ENCODE measurements around the gene CBLC. TPM values are rescaled to one million over a fixed set of nuclear protein-coding genes. Genes with fewer than 3 reads are reported as not detected.
"Not testable (repeated sequence)": the region's sequence is repeated elsewhere in the genome, so short reads cannot be mapped to it uniquely, and the experiment has no call there.

Gene CBLC
- total RNA-seq, 1 experiment from 2014 or later: 53.6 TPM

DNA sequence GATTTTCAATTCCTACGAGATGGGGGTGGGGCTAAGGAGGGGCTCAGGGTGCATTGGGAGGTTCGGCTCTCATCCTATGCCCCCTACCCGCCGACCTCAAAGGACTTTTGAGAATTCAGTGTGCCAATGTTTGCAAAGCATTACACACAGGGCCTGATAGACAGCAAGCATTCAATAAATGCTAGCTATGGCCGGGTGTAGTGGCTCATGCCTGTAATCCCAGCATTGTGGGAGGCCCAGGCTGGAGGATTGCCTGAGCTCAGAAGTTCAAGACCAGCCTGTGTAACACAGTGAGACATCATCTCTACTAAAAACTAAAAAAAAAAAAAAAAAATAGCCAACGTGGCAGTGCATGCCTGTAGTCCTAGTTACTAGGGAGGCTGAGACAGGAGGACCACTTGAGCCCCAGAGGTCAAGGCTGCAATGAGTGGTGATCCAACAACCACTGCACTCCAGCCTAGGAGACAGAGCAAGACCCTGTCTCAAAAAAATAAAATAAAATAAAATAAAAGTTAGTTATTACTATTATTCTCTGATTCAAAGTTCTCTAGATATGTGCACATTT lies 1.9 kb upstream of the CBLC start:
- no peaks in the 10 kb centered on the region for H3K27me3 ChIP-seq (ENCODE audit: insufficient read depth, low read depth)
- BruUV-seq (replicated peaks): TSS peak; percentile 73
- H3K27ac ChIP-seq: peak overlapping the region; percentile 97
- peak overlapping the region; percentile 90 for H3K4me2 ChIP-seq
- H3K36me3 ChIP-seq (ENCODE audit: low read depth): peaks cover 13% of the 10 kb centered on the region; the same call in 1 of the 2 replicates
- ChIA-PET CTCF (interaction anchor here (0.6 to 1.2 kb wide), 4 partner anchors 23 to 403 kb away, joined by 4 to 17 read pairs (median 12); no protein-coding TSS in a partner anchor), POLR2A (ENCODE audit: unreplicated experiment) (interaction anchor here (0.6 to 0.7 kb wide), 3 partner anchors 10 to 331 kb away, joined by 14 to 15 read pairs (median 14); no protein-coding TSS in a partner anchor)
- intact Hi-C loops (cut with micrococcal nuclease; ENCODE audit: unreplicated experiment): loop anchor here (1.0 to 10.0 kb wide), 2 partner anchors 69 to 179 kb away; partner anchors contain the start of gene CLPTM1
- H4K20me1 ChIP-seq (ENCODE audit: insufficient read depth): peaks cover 8% of the 10 kb centered on the region
- TF ChIP-seq, protein P1, sequence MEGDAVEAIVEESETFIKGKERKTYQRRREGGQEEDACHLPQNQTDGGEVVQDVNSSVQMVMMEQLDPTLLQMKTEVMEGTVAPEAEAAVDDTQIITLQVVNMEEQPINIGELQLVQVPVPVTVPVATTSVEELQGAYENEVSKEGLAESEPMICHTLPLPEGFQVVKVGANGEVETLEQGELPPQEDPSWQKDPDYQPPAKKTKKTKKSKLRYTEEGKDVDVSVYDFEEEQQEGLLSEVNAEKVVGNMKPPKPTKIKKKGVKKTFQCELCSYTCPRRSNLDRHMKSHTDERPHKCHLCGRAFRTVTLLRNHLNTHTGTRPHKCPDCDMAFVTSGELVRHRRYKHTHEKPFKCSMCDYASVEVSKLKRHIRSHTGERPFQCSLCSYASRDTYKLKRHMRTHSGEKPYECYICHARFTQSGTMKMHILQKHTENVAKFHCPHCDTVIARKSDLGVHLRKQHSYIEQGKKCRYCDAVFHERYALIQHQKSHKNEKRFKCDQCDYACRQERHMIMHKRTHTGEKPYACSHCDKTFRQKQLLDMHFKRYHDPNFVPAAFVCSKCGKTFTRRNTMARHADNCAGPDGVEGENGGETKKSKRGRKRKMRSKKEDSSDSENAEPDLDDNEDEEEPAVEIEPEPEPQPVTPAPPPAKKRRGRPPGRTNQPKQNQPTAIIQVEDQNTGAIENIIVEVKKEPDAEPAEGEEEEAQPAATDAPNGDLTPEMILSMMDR (conservative IDR thresholded peaks at IDR 0.05): no peak
- TF ChIP-seq EZH2 (IDR thresholded peaks at IDR 0.05; ENCODE audit: low read depth): no peak
- H3K79me2 ChIP-seq (ENCODE audit: low read depth): peaks cover 31% of the 10 kb centered on the region
- no peaks in the 10 kb centered on the region for H3K9me3 ChIP-seq (ENCODE audit: insufficient read depth, low read depth)
- no peak for DNase-seq
- H3K4me3 ChIP-seq: peak overlapping the region; percentile 23; the same call in 1 of the 2 replicates
- H3K9me2 ChIP-seq (ENCODE audit: insufficient read depth): no peaks in the 10 kb centered on the region
- peaks cover 71% of the 10 kb centered on the region for H3K4me1 ChIP-seq (replicated peaks; ENCODE audit: insufficient read depth)
- H3F3A ChIP-seq (ENCODE audit: insufficient read depth, low read depth): peaks cover 62% of the 10 kb centered on the region
- H2AFZ ChIP-seq: no peak overlapping the region

DNA sequence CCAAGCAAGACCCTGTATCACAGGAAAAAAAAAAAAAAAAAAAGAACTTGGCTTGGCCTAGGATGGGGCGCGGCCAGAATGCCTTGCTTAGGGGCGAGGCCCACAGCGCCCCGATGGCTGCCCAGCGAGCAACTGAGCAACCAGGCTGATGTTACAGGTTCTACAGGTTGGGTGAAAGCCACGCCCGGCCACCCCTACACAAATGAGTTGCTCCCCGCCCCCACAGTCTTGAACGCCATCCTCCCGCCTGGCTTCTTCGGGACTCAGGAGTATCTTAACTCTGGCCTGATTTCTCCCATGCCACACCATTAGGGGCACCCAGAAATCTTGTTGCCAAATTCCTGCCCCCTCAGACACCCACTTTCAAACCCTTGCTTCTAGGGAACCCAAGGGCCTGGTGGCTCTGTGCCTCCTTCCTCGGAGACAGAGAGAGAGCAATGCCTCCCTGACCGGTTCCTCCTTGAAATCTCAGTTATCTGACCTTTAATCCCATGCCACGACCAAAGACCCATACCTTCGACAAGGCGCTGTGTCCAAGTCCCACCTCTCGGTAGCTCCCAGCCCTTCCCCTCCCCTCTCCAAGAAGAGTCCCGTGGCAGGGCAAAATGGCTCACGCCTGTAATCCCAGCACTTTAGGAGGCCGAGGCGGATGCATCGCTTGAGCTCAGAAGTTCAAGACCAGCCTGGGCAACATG lies 1.1 kb upstream of the CBLC start:
- Histone ChIP-seq H3K9me2 (ENCODE audit: insufficient read depth) (no peaks in the 10 kb centered on the region), H3K27me3 (ENCODE audit: insufficient read depth, low read depth) (no peaks in the 10 kb centered on the region), H3K4me3 (peak overlapping the region; percentile 99), H3K4me2 (peak overlapping the region; percentile 90), H4K20me1 (ENCODE audit: insufficient read depth) (peaks cover 11% of the 10 kb centered on the region), H3K27ac (peak overlapping the region; percentile 97), H3K9me3 (ENCODE audit: insufficient read depth, low read depth) (no peaks in the 10 kb centered on the region), H2AFZ (peak overlapping the region; percentile 67; the same call in 1 of the 2 replicates), H3K79me2 (ENCODE audit: low read depth) (peaks cover 36% of the 10 kb centered on the region), H3K4me1 (replicated peaks; ENCODE audit: insufficient read depth) (peaks cover 73% of the 10 kb centered on the region), H3F3A (ENCODE audit: insufficient read depth, low read depth) (peaks cover 64% of the 10 kb centered on the region), H3K36me3 (ENCODE audit: low read depth) (peaks cover 18% of the 10 kb centered on the region; the same call in 1 of the 2 replicates)
- intact Hi-C loops (cut with micrococcal nuclease; ENCODE audit: unreplicated experiment): loop anchor here (1.0 to 10.0 kb wide), 2 partner anchors 68 to 178 kb away; partner anchors contain the start of gene CLPTM1
- POLR2A ChIA-PET (ENCODE audit: unreplicated experiment): interaction anchor here (0.5 to 0.8 kb wide), 15 partner anchors 9 to 1596 kb away, joined by 3 to 20 read pairs (median 4); no protein-coding TSS in a partner anchor
- CTCF ChIA-PET: interaction anchor here (0.6 to 1.2 kb wide), 4 partner anchors 27 to 402 kb away, joined by 4 to 17 read pairs (median 8); no protein-coding TSS in a partner anchor
- peak; percentile 96 to 97 for DNase-seq
- no peak for TF ChIP-seq EZH2 (IDR thresholded peaks at IDR 0.05; ENCODE audit: low read depth)
- TF ChIP-seq, protein P1 (conservative IDR thresholded peaks at IDR 0.05): no peak
- no TSS peak for BruUV-seq (replicated peaks)

DNA sequence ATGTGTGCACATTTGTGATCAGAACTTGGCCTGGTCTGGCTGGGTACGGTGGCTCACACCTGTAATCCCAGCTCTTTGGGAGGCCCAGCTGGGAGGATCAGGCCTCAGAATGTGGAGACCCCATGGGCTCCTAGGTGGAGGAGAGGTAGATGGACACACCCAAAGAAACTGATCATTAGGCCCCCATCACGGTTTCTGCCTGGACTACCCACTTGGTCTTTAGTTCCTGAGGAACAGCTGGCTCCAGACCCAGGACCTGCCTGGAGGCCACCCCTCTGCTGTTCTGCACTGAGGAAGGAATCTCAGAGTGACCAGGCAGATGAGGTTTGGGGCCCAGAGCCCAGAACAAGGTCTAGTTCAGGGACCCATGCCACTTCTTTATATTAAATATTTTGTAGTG lies 1.5 kb downstream of the CBLC start:
- Histone ChIP-seq H3F3A (ENCODE audit: insufficient read depth, low read depth) (peaks cover 69% of the 10 kb centered on the region), H3K27ac (peak overlapping the region; percentile 42), H3K4me1 (replicated peaks; ENCODE audit: insufficient read depth) (peaks cover 57% of the 10 kb centered on the region), H4K20me1 (ENCODE audit: insufficient read depth) (peaks cover 11% of the 10 kb centered on the region), H2AFZ (no peak overlapping the region), H3K79me2 (ENCODE audit: low read depth) (peaks cover 42% of the 10 kb centered on the region), H3K4me3 (peak overlapping the region; percentile 56; the same call in 1 of the 2 replicates), H3K36me3 (ENCODE audit: low read depth) (peaks cover 35% of the 10 kb centered on the region; the same call in 1 of the 2 replicates), H3K9me3 (ENCODE audit: insufficient read depth, low read depth) (no peaks in the 10 kb centered on the region), H3K9me2 (ENCODE audit: insufficient read depth) (no peaks in the 10 kb centered on the region), H3K4me2 (peak overlapping the region; percentile 82), H3K27me3 (ENCODE audit: insufficient read depth, low read depth) (no peaks in the 10 kb centered on the region)
- intact Hi-C loops (cut with micrococcal nuclease; ENCODE audit: unreplicated experiment): loop anchor here (10.0 kb wide), 1 partner anchor 176 kb away; the partner anchor contains the start of gene CLPTM1
- TF ChIP-seq, protein P1 (conservative IDR thresholded peaks at IDR 0.05): no peak
- no peak for TF ChIP-seq EZH2 (IDR thresholded peaks at IDR 0.05; ENCODE audit: low read depth)
- TSS peak; percentile 40 for BruUV-seq (replicated peaks)
- DNase-seq: no peak
- POLR2A ChIA-PET (ENCODE audit: unreplicated experiment): no interaction called here
- CTCF ChIA-PET: no interaction called here

DNA sequence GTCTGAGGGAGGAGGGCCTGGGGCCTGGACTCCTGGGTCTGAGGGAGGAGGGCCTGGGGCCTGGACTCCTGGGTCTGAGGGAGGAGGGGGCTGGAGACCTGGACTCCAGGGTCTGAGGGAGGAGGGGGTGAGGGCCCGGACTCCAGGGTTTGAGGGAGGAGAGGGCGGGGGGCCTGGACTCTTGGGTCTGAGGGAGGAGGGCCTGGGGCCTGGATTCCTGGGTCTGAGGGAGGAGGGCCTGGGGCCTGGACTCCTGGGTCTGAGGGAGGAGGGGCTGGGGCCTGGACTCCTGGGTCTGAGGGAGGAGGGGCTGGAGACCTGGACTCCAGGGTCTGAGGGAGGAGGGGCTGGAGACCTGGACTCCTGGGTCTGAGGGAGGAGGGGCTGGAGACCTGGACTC lies 4.0 kb downstream of the CBLC start:
- H3K9me3 ChIP-seq (ENCODE audit: insufficient read depth, low read depth); POLR2A ChIA-PET (ENCODE audit: unreplicated experiment); H3K27me3 ChIP-seq (ENCODE audit: insufficient read depth, low read depth); H2AFZ ChIP-seq; H3K4me3 ChIP-seq; BruUV-seq (replicated peaks); CTCF ChIA-PET; H3K9me2 ChIP-seq (ENCODE audit: insufficient read depth); DNase-seq; H3K4me2 ChIP-seq: not testable (repeated sequence)
- intact Hi-C loops (cut with micrococcal nuclease; ENCODE audit: unreplicated experiment): loop anchor here (5.0 kb wide), 1 partner anchor 276 kb away; no protein-coding TSS in a partner anchor
- Histone ChIP-seq H3K4me1 (replicated peaks; ENCODE audit: insufficient read depth) (peaks cover 39% of the 10 kb centered on the region), H3K79me2 (ENCODE audit: low read depth) (peaks cover 46% of the 10 kb centered on the region), H3F3A (ENCODE audit: insufficient read depth, low read depth) (peaks cover 69% of the 10 kb centered on the region), H4K20me1 (ENCODE audit: insufficient read depth) (peaks cover 18% of the 10 kb centered on the region), H3K36me3 (ENCODE audit: low read depth) (peaks cover 57% of the 10 kb centered on the region; the same call in 1 of the 2 replicates), H3K27ac (peak overlapping the region; percentile 40; the same call in 1 of the 2 replicates)

Measured in PC-9 (cell line).